Kidney (tissue), 14 donors: ENCODE measurements around the gene NEUROD1. TPM values are rescaled to one million over a fixed set of nuclear protein-coding genes. Genes with fewer than 3 reads are reported as not detected.

Experiments
- DNase-seq, 5 donors: peaks; one replicate each; pipeline ENCODE4 v3.0.0-alpha.2; 2013 to 2020
- FAIRE-seq: peaks from 2 replicates; lab custom pipeline; 2012; peaks lifted over from hg19 to GRCh38; lab: Jason Lieb, UNC
- H3K27ac ChIP-seq, 2 donors: one replicate each; pipeline ENCODE4 v1.7.0; 2013; ENCODE audit warnings: low read depth in 2 of 2, low read length in 2 of 2, inconsistent platforms in 1 of 2
- H3K27me3 ChIP-seq: one replicate; pipeline ENCODE4 v1.7.1; 2013; ENCODE audit warnings: low read length, inconsistent platforms; ENCODE audit not compliant: control insufficient read depth, insufficient read depth
- H3K36me3 ChIP-seq, 3 donors: one replicate each; pipeline versions ENCODE4 v1.7.0 to v1.7.1; 2013; ENCODE audit warnings: low read length in 3 of 3, control low read depth in 1 of 3, inconsistent platforms in 1 of 3; ENCODE audit not compliant: insufficient read depth in 3 of 3, control insufficient read depth in 2 of 3
- H3K4me1 ChIP-seq, 3 donors: one replicate each; pipeline versions ENCODE4 v1.7.0 to v1.7.1; 2013; ENCODE audit warnings: low read length in 3 of 3, inconsistent platforms in 1 of 3, low read depth in 1 of 3; ENCODE audit not compliant: control insufficient read depth in 2 of 3, insufficient read depth in 2 of 3
- H3K4me3 ChIP-seq, 3 donors: one replicate each; pipeline versions ENCODE4 v1.7.0 to v1.8.1; 2013; ENCODE audit warnings: low read length in 3 of 3, control low read depth in 1 of 3, inconsistent platforms in 1 of 3
- H3K9ac ChIP-seq, 3 donors: one replicate each; pipeline versions ENCODE4 v1.7.0 to v1.7.1; 2013; ENCODE audit warnings: low read length in 3 of 3, control low read depth in 1 of 3, inconsistent platforms in 1 of 3
- H3K9me3 ChIP-seq, 3 donors: one replicate each; pipeline versions ENCODE4 v1.7.0 to v1.7.1; 2013; ENCODE audit warnings: low read length in 3 of 3, control low read depth in 1 of 3, inconsistent platforms in 1 of 3; ENCODE audit not compliant: control insufficient read depth in 2 of 3, insufficient read depth in 1 of 3
- CTCF ChIP-seq: IDR thresholded peaks from 3 replicates; pipeline ENCODE4 v1.5.1; 2012; ENCODE audit warnings: mild to moderate bottlenecking, moderate library complexity, borderline replicate concordance; ENCODE audit not compliant: insufficient read depth; ENCODE audit errors: extremely low read depth
- intact Hi-C: fragments of 100-400 bp; cut with DNase I; formaldehyde crosslinking; loops from one replicate; pipeline ENCODE4 v1.11.1; 2022
- polyA plus RNA-seq: library from polyadenylated mRNA; stranded (reverse); fragments of 350-450 nt; fragmentation: Illumina TruSeq; extraction: RNeasy Lipid Tissue Mini Kit (QIAGEN cat#74804); gene quantifications from one replicate; pipeline ENCODE4 v1.2.3, GENCODE V29; 2014; ENCODE audit warnings: low read depth, low replicate concordance; ENCODE audit not compliant: insufficient read depth
- total RNA-seq: library from RNA; stranded (reverse); fragmentation: NEBNext Ultra II Directional; extraction: Animal tissue kit (Norgen Biotek cat#: 25700); gene quantifications from one replicate; pipeline ENCODE4 v1.2.1, GENCODE V29; 2021
- donor health status: control.
- donor health status: control.
- donor health status: control.
- donor health status: control.
- donor health status: control.
- donor health status: DM: yes; HTN: yes; CAD: no.
- donor health status: Normal renal cell carcinoma (clear cell type).

Gene NEUROD1
- total and polyA plus RNA-seq, 2 donors from 2014 or later: not detected

GRCh38 chr2:181690860-181691259 is 10.5 kb upstream of the NEUROD1 start:
- Histone ChIP-seq H3K9ac (no peak overlapping the region), H3K36me3 (no peaks in the 10 kb centered on the region), H3K27ac (no peak overlapping the region), H3K4me3 (no peak overlapping the region), H3K4me1 (no peaks in the 10 kb centered on the region), H3K27me3 (peaks cover 3% of the 10 kb centered on the region), H3K9me3 (no peaks in the 10 kb centered on the region)
- DNase-seq: no peak
- no peak for FAIRE-seq
- TF ChIP-seq CTCF: no peak
- intact Hi-C loops: no loop called here

GRCh38 chr2:181686576-181687185 is 6.4 kb upstream of the NEUROD1 start:
- intact Hi-C loops: no loop called here
- Histone ChIP-seq H3K9me3 (no peaks in the 10 kb centered on the region), H3K36me3 (no peaks in the 10 kb centered on the region), H3K9ac (no peak overlapping the region), H3K4me3 (no peak overlapping the region), H3K27me3 (peaks cover 34% of the 10 kb centered on the region), H3K4me1 (peaks cover 0 to 7% (median 0%) of the 10 kb centered on the region in 3 donors), H3K27ac (no peak overlapping the region)
- no peak for FAIRE-seq
- no peak for DNase-seq
- no peak for TF ChIP-seq CTCF

GRCh38 chr2:181685150-181685688 is 4.9 kb upstream of the NEUROD1 start:
- no peaks in the 10 kb centered on the region for H3K36me3 ChIP-seq
- H3K4me3 ChIP-seq: no peak overlapping the region
- no peak for FAIRE-seq
- H3K4me1 ChIP-seq: peaks cover 0 to 11% (median 0%) of the 10 kb centered on the region in 3 donors
- intact Hi-C loops: no loop called here
- H3K27ac ChIP-seq: no peak overlapping the region
- peak; percentile 32 to 70 (median 48) for DNase-seq
- no peak for TF ChIP-seq CTCF
- H3K9me3 ChIP-seq: no peaks in the 10 kb centered on the region
- H3K27me3 ChIP-seq: peaks cover 45% of the 10 kb centered on the region
- H3K9ac ChIP-seq: no peak overlapping the region
